HG03097 (cell line): ENCODE results near the gene SAMD4A.

Experiments used
- ATAC-seq: cut with Tn5 transposase; IDR thresholded peaks from one replicate; pipeline ENCODE4 v1.9.1; 2021; ENCODE audit not compliant: unreplicated experiment, low FRiP score

SAMD4A gene

GRCh38 chr14:54676812-54677708, 110.1 kb downstream of the SAMD4A start:
- no peak for ATAC-seq

GRCh38 chr14:54680651-54681050, 113.7 kb downstream of the SAMD4A start:
- ATAC-seq: no peak

GRCh38 chr14:54681811-54682261, 114.9 kb downstream of the SAMD4A start:
- ATAC-seq: no peak

GRCh38 chr14:54682578-54682977, 115.7 kb downstream of the SAMD4A start:
- ATAC-seq: no peak

GRCh38 chr14:54683882-54684794, 117.2 kb downstream of the SAMD4A start:
- no peak for ATAC-seq

GRCh38 chr14:54685286-54685845, 118.4 kb downstream of the SAMD4A start:
- ATAC-seq: no peak

GRCh38 chr14:54686219-54686870, 119.4 kb downstream of the SAMD4A start:
- ATAC-seq: no peak

GRCh38 chr14:54686871-54687749, 120.2 kb downstream of the SAMD4A start:
- no peak for ATAC-seq

GRCh38 chr14:54687750-54688119, 120.8 kb downstream of the SAMD4A start:
- no peak for ATAC-seq

- no peak for ATAC-seq
Observed at GRCh38 chr14:54688229-54688628, 121.3 kb downstream of the SAMD4A start.

GRCh38 chr14:54689928-54690327, 123.0 kb downstream of the SAMD4A start:
- ATAC-seq: no peak

- no peak for ATAC-seq
Observed at GRCh38 chr14:54690887-54691286, 124.0 kb downstream of the SAMD4A start.

- ATAC-seq: no peak
Observed at GRCh38 chr14:54691525-54692283, 124.8 kb downstream of the SAMD4A start.

GRCh38 chr14:54692284-54692772, 125.4 kb downstream of the SAMD4A start:
- no peak for ATAC-seq

- no peak for ATAC-seq
Observed at GRCh38 chr14:54693761-54694160, 126.8 kb downstream of the SAMD4A start.

GRCh38 chr14:54695196-54695595, 128.3 kb downstream of the SAMD4A start:
- no peak for ATAC-seq

GRCh38 chr14:54697001-54697400, 130.1 kb downstream of the SAMD4A start:
- ATAC-seq: no peak

GRCh38 chr14:54697803-54698202, 130.9 kb downstream of the SAMD4A start:
- ATAC-seq: no peak

GRCh38 chr14:54698501-54698900, 131.6 kb downstream of the SAMD4A start:
- no peak for ATAC-seq
